Tibial artery (tissue), 4 donors: ENCODE results near the gene WWC1.
A peak's percentile ranks its signal among the peaks of the same experiment; 100 is the strongest.

Experiments
- DNase-seq, 2 donors: peaks; one replicate each; pipeline ENCODE4 v3.0.0-alpha.2; 2019
- H3K27ac ChIP-seq, 2 donors: fragments of 200-600 bp; sonication (generic) in 1 of 2; 1 replicate in 1 of 2; 2 replicates in 1 of 2; pipeline ENCODE4 v1.5.1; 2018 to 2019; ENCODE audit warnings: mild to moderate bottlenecking in 1 of 2
- H3K27me3 ChIP-seq, 2 donors: fragments of 200-600 bp; sonication (generic) in 1 of 2; one replicate each; pipeline versions ENCODE4 v1.5.1 to v1.6.0; 2016 to 2019
- H3K36me3 ChIP-seq, 3 donors: fragments of 200-600 bp; sonication (generic) in 2 of 3; one replicate each; pipeline ENCODE4 v1.5.1; 2016 to 2019; ENCODE audit warnings: mild to moderate bottlenecking in 2 of 3
- H3K4me1 ChIP-seq, 4 donors: fragments of 200-600 bp; sonication (generic) in 2 of 4; 1 replicate in 3 of 4; 2 replicates in 1 of 4; pipeline ENCODE4 v1.5.1; 2016 to 2019
- H3K4me3 ChIP-seq, 2 donors: fragments of 200-600 bp; sonication (generic) in 1 of 2; 1 replicate in 1 of 2; 2 replicates in 1 of 2; pipeline ENCODE4 v1.5.1; 2018 to 2019; ENCODE audit warnings: mild to moderate bottlenecking in 2 of 2
- H3K9me3 ChIP-seq, 3 donors: fragments of 200-600 bp; sonication (generic) in 1 of 3; one replicate each; pipeline ENCODE4 v1.5.1; 2016 to 2019
- CTCF ChIP-seq, 2 experiments: fragments of 200-600 bp in 1 of 2; fragments of 450-650 bp in 1 of 2; IDR thresholded peaks; one replicate each; pipeline ENCODE4 v1.5.1; 2017 to 2019; ENCODE audit warnings: antibody characterized with exemption in 2 of 2, mild to moderate bottlenecking in 1 of 2, moderate library complexity in 1 of 2
- intact Hi-C: fragments of 100-400 bp; cut with DNase I; formaldehyde crosslinking; loops from one replicate; pipeline ENCODE4 v1.15.0; 2023; ENCODE audit warnings: low total_unique reads

WWC1 gene

DNA sequence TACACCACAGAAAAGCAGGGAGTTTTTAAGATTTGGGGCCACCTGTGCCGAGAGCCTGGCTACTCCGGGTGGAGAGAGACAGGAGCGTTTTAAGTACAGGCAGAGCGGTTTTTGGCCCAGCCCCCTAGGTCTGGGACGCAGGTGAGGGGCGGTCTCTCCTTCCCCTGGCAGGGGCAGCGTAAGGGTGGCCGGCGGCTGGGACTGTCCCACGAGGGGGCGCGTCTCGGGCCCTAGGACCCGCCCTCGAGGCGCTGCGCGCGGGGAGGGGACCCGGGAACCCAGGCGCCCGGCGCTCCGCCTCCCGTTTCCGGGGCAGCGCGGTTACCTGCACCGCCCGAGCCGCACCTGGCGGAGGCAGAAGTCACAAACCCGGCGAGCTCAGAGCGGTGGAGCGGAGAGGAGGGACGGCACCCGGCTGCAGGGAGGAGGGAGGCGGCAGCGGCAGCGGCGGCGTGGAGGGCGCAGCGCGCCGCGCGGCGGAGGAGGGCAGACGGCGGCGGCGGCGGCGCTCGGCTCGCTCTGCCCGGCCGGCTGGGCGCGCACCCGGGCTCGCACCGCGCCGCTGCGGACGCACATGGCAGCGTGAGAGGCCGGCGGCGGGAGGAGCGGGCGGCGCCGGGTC lies at the start of gene WWC1:
Gene WWC1, plus strand, starts transcription at position 304 of the 622 bp plus-strand sequence. CDS start 508 bp downstream, outside the sequence.
- peaks cover 0 to under 1% (median 0%) of the 10 kb centered on the region in 3 donors for H3K9me3 ChIP-seq
- TF ChIP-seq CTCF (IDR thresholded peaks at IDR 0.05) = no peak
- H3K4me3 ChIP-seq = peak within 1 kb of the TSS; percentile 29 to 44
- H3K27ac ChIP-seq = no peak within 1 kb of the TSS
- no peak for DNase-seq
- H3K36me3 ChIP-seq = no peaks in the 10 kb centered on the region
- peaks cover 0 to 53% of the 10 kb centered on the region in 2 donors for H3K27me3 ChIP-seq
- peaks cover 0 to 16% (median 12%) of the 10 kb centered on the region in 4 donors for H3K4me1 ChIP-seq
- intact Hi-C loops = no loop called here

- intact Hi-C loops = no loop called here
- Histone ChIP-seq H3K36me3 (no peaks in the 10 kb centered on the region), H3K4me1 (no peaks in the 10 kb centered on the region), H3K27ac (no peak overlapping the region), H3K27me3 (no peaks in the 10 kb centered on the region), H3K4me3 (no peak overlapping the region), H3K9me3 (no peaks in the 10 kb centered on the region)
- no peak for DNase-seq
- no peak for TF ChIP-seq CTCF (IDR thresholded peaks at IDR 0.05)
Measured at GRCh38 chr5:168244838-168245559, 46.4 kb upstream of the WWC1 start.

GRCh38 chr5:168249923-168250322 lies 41.5 kb upstream of the WWC1 start:
- intact Hi-C loops = no loop called here
- Histone ChIP-seq H3K4me1 (no peaks in the 10 kb centered on the region), H3K27ac (no peak overlapping the region), H3K36me3 (no peaks in the 10 kb centered on the region), H3K9me3 (no peaks in the 10 kb centered on the region), H3K27me3 (no peaks in the 10 kb centered on the region), H3K4me3 (no peak overlapping the region)
- DNase-seq = no peak
- no peak for TF ChIP-seq CTCF (IDR thresholded peaks at IDR 0.05)

GRCh38 chr5:168251259-168251658 lies 40.2 kb upstream of the WWC1 start:
- intact Hi-C loops = no loop called here
- H3K9me3 ChIP-seq = no peaks in the 10 kb centered on the region
- DNase-seq = no peak

DNA sequence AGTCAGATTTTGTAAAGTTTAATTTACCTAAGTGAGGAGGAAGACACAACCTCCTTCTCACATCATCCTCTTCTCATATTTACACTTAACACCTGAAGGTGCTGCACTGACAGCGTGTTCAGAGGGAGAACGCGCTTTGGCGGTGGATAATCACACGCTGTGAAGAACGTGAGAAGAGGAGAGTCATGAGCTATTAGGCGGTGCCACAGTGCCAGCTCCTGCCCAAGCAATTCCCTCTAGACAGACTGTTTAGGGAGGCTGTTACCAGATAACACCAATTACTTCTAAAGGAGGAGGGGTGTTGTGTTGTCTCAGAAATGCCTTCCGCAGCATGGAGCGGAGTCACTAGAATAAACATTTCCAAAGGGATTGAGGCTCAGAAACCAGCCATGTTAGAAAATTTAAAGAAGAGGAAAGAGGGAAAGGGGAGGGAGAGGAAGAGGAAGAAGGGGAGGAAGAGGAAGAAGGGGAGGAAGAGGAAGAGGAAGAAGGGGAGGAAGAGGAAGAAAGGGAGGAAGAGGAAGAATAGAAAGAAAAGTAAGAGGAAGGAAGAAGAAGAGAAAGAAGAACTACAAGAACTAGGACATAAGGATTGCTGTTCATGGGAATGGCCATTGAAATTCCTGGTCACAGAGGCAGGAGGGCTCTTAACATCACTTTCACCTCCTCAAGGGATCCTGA lies 37.3 kb upstream of the WWC1 start:
- intact Hi-C loops = no loop called here

More at GRCh38 chr5:168251259-168251658, 40.2 kb upstream of the WWC1 start:
- no peaks in the 10 kb centered on the region for H3K36me3 ChIP-seq
- TF ChIP-seq CTCF (IDR thresholded peaks at IDR 0.05) = no peak
- no peaks in the 10 kb centered on the region for H3K27me3 ChIP-seq
- no peak overlapping the region for H3K4me3 ChIP-seq
- H3K27ac ChIP-seq = no peak overlapping the region
- no peaks in the 10 kb centered on the region for H3K4me1 ChIP-seq

More for the DNA sequence above, 37.3 kb upstream of the WWC1 start:
- Histone ChIP-seq H3K4me3 (no peak overlapping the region), H3K9me3 (no peaks in the 10 kb centered on the region), H3K36me3 (no peaks in the 10 kb centered on the region), H3K27me3 (no peaks in the 10 kb centered on the region), H3K27ac (no peak overlapping the region), H3K4me1 (no peaks in the 10 kb centered on the region)
- no peak for DNase-seq
- no peak for TF ChIP-seq CTCF (IDR thresholded peaks at IDR 0.05)
